IMR-90 (cell line): ENCODE results near the gene COPZ2. TPM values are rescaled to one million over a fixed set of nuclear protein-coding genes. Genes with fewer than 3 reads are reported as not detected.

Source experiments
- ATAC-seq: fragments of 200-7000 bp; cut with Tn5 transposase; 2 replicates; pipeline ENCODE4 v1.9.1; 2020; ENCODE audit warnings: low read depth, mild to moderate bottlenecking, moderate library complexity
- BruUV-seq: library from RNA; stranded (reverse); fragments of 400-500 nt; replicated peaks from 2 replicates; lab custom pipeline; 2021; lab: Mats Ljungman, UMichigan
- CTCF ChIA-PET: fragments of 300-600 bp; formaldehyde crosslinking; extraction: SDS; loops from one replicate; lab custom pipeline; 2021; ENCODE audit warnings: antibody characterized with exemption; lab: Yijun Ruan, JAX
- POLR2A ChIA-PET: fragments of 300-600 bp; sonication (Branson Sonifier 250); formaldehyde crosslinking; loops from one replicate; lab custom pipeline; 2022; ENCODE audit warnings: antibody characterized with exemption; ENCODE audit not compliant: unreplicated experiment; lab: Charles Lee
- DNase-seq: peaks from one replicate; pipeline ENCODE4 v3.0.0; 2013
- H2AFZ ChIP-seq: replicated peaks from 2 replicates; pipeline ENCODE3; 2013; ENCODE audit warnings: low read length, mild to moderate bottlenecking; ENCODE audit not compliant: poor library complexity
- H2AK5ac ChIP-seq: 2 replicates; pipeline ENCODE4 v1.6.1; 2013; ENCODE audit warnings: low read depth, low read length, inconsistent platforms
- H2AK9ac ChIP-seq: replicated peaks from 2 replicates; pipeline ENCODE3; 2013; ENCODE audit warnings: mild to moderate bottlenecking, low read depth, low read length, moderate library complexity; ENCODE audit not compliant: poor library complexity
- H2BK120ac ChIP-seq: 2 replicates; pipeline ENCODE4 v1.6.1; 2013; ENCODE audit warnings: low read depth, low read length, inconsistent platforms
- H2BK15ac ChIP-seq: 3 replicates; pipeline ENCODE4 v1.6.1; 2013; ENCODE audit warnings: low read depth, low read length, inconsistent platforms
- H2BK20ac ChIP-seq: 2 replicates; pipeline ENCODE4 v1.6.1; 2013; ENCODE audit warnings: low read depth, mild to moderate bottlenecking, inconsistent platforms, low read length, moderate library complexity
- H2BK5ac ChIP-seq: 2 replicates; pipeline ENCODE4 v1.6.1; 2013; ENCODE audit warnings: mild to moderate bottlenecking, low read depth, low read length, inconsistent platforms; ENCODE audit not compliant: poor library complexity, severe bottlenecking
- H3K14ac ChIP-seq: replicated peaks from 2 replicates; pipeline ENCODE4 v1.6.1; 2013; ENCODE audit warnings: low read depth, low read length, inconsistent platforms
- H3K18ac ChIP-seq: 2 replicates; pipeline ENCODE4 v1.6.1; 2013; ENCODE audit warnings: low read depth, low read length, control low read depth
- H3K23ac ChIP-seq: 2 replicates; pipeline ENCODE4 v1.6.1; 2013; ENCODE audit warnings: low read depth, low read length, inconsistent platforms
- H3K27ac ChIP-seq: 2 replicates; pipeline ENCODE4 v1.5.1; 2013; ENCODE audit warnings: mild to moderate bottlenecking, control low read depth, low read length; ENCODE audit not compliant: insufficient read depth
- H3K27me3 ChIP-seq: 2 replicates; pipeline ENCODE4 v1.6.1; 2013; ENCODE audit warnings: low read length; ENCODE audit not compliant: control insufficient read depth, insufficient read depth
- H3K36me3 ChIP-seq: 2 replicates; pipeline ENCODE4 v1.6.1; 2013; ENCODE audit warnings: low read length, mixed read lengths; ENCODE audit not compliant: control insufficient read depth, insufficient read depth
- H3K4ac ChIP-seq: 2 replicates; pipeline ENCODE4 v1.6.1; 2013; ENCODE audit warnings: low read depth, low read length, inconsistent platforms
- H3K4me1 ChIP-seq: 2 replicates; pipeline ENCODE4 v1.6.1; 2013; ENCODE audit warnings: low read length, mixed read lengths; ENCODE audit not compliant: control insufficient read depth, insufficient read depth
- H3K4me2 ChIP-seq: 2 replicates; pipeline ENCODE4 v1.6.1; 2013; ENCODE audit warnings: low read depth, mild to moderate bottlenecking, control low read depth, low read length, moderate library complexity
- H3K4me3 ChIP-seq: 2 replicates; pipeline ENCODE4 v1.5.1; 2013; ENCODE audit warnings: low read depth, mild to moderate bottlenecking, control low read depth, low read length, moderate library complexity; ENCODE audit not compliant: insufficient read depth
- H3K56ac ChIP-seq: 2 replicates; pipeline ENCODE4 v1.6.1; 2013; ENCODE audit warnings: low read length, inconsistent platforms; ENCODE audit not compliant: insufficient read depth; ENCODE audit errors: extremely low read depth
- H3K79me1 ChIP-seq, 2 experiments: 2 replicates each; pipeline ENCODE4 v1.6.1; 2013; ENCODE audit warnings: low read length in 2 of 2, inconsistent platforms in 1 of 2, low read depth in 1 of 2
- H3K9ac ChIP-seq: 2 replicates; pipeline ENCODE4 v1.6.1; 2013; ENCODE audit warnings: low read depth, low read length, control low read depth
- H3K9me1 ChIP-seq: 2 replicates; pipeline ENCODE4 v1.6.1; 2013; ENCODE audit warnings: low read length, inconsistent platforms; ENCODE audit not compliant: insufficient read depth
- H3K9me3 ChIP-seq: 2 replicates; pipeline ENCODE4 v1.6.1; 2013; ENCODE audit warnings: low read length; ENCODE audit not compliant: control insufficient read depth, insufficient read depth
- H4K20me1 ChIP-seq: 2 replicates; pipeline ENCODE4 v1.6.1; 2013; ENCODE audit warnings: low read length, inconsistent platforms; ENCODE audit not compliant: insufficient read depth
- H4K5ac ChIP-seq: 2 replicates; pipeline ENCODE4 v1.6.1; 2013; ENCODE audit warnings: mild to moderate bottlenecking, low read depth, low read length, control low read depth
- H4K8ac ChIP-seq, 2 experiments: 2 replicates each; pipeline ENCODE4 v1.6.1; 2013; ENCODE audit warnings: low read depth in 2 of 2, low read length in 2 of 2, control low read depth in 1 of 2, inconsistent platforms in 1 of 2
- H4K91ac ChIP-seq: 2 replicates; pipeline ENCODE4 v1.6.1; 2013; ENCODE audit warnings: low read depth, low read length, inconsistent platforms; ENCODE audit not compliant: insufficient read depth
- BHLHE40 ChIP-seq: fragments of 150-350 bp; IDR thresholded peaks from 2 replicates; pipeline ENCODE4 v1.6.1; 2016; ENCODE audit warnings: mild to moderate bottlenecking, low read depth, low read length
- CEBPB ChIP-seq: IDR thresholded peaks from 2 replicates; pipeline ENCODE4 v1.6.1; 2012; ENCODE audit warnings: low read depth, low read length, improper control_type of control experiment
- CHD1 ChIP-seq: IDR thresholded peaks from 2 replicates; pipeline ENCODE4 v1.6.1; 2012; ENCODE audit warnings: low read depth, low read length, improper control_type of control experiment
- CTCF ChIP-seq: conservative IDR thresholded peaks from 2 replicates; pipeline ENCODE4 v1.5.1; 2012; ENCODE audit warnings: mild to moderate bottlenecking, low read depth, low read length, improper control_type of control experiment
- ELK1 ChIP-seq: fragments of 150-350 bp; IDR thresholded peaks from 2 replicates; pipeline ENCODE4 v1.6.1; 2016; ENCODE audit warnings: low read depth, mild to moderate bottlenecking, low read length, moderate library complexity, borderline replicate concordance
- FOS ChIP-seq: fragments of 150-350 bp; IDR thresholded peaks from 2 replicates; pipeline ENCODE4 v1.6.1; 2016; ENCODE audit warnings: low read depth, low read length
- MAFK ChIP-seq: IDR thresholded peaks from 2 replicates; pipeline ENCODE4 v1.6.1; 2012; ENCODE audit warnings: low read depth, low read length, improper control_type of control experiment
- MAZ ChIP-seq: IDR thresholded peaks from 2 replicates; pipeline ENCODE4 v1.6.1; 2012; ENCODE audit warnings: low read depth, mild to moderate bottlenecking, low read length, improper control_type of control experiment, moderate library complexity, borderline replicate concordance
- MXI1 ChIP-seq: IDR thresholded peaks from 2 replicates; pipeline ENCODE4 v1.6.1; 2012; ENCODE audit warnings: low read depth, mild to moderate bottlenecking, low read length, moderate library complexity, borderline replicate concordance
- NFE2L2 ChIP-seq: fragments of 150-350 bp; IDR thresholded peaks from 2 replicates; pipeline ENCODE4 v1.6.1; 2016; ENCODE audit warnings: low read depth, mild to moderate bottlenecking, low read length
- POLR2A ChIP-seq: IDR thresholded peaks from 2 replicates; pipeline ENCODE4 v1.6.1; 2012; ENCODE audit warnings: mild to moderate bottlenecking, low read depth, low read length
- RAD21 ChIP-seq: IDR thresholded peaks from 2 replicates; pipeline ENCODE4 v1.6.1; 2012; ENCODE audit warnings: low read length, improper control_type of control experiment
- RCOR1 ChIP-seq: IDR thresholded peaks from 2 replicates; pipeline ENCODE4 v1.6.1; 2012; ENCODE audit warnings: mild to moderate bottlenecking, low read length, improper control_type of control experiment; ENCODE audit not compliant: insufficient replicate concordance
- SMC3 ChIP-seq: fragments of 150-350 bp; IDR thresholded peaks from 2 replicates; pipeline ENCODE4 v1.6.1; 2016; ENCODE audit warnings: low read depth, mild to moderate bottlenecking, antibody characterized with exemption, low read length, moderate library complexity
- USF2 ChIP-seq: fragments of 150-350 bp; IDR thresholded peaks from 2 replicates; pipeline ENCODE4 v1.6.1; 2017; ENCODE audit warnings: mild to moderate bottlenecking, antibody characterized with exemption, low read length, low read depth
- WGBS, 2 experiments: methylation state at CpG; one replicate each; pipeline versions ENCODE4 v1.1.5 to v1.1.7; 2013; ENCODE audit warnings: missing lambda C conversion rate in 2 of 2; ENCODE audit not compliant: insufficient read length in 1 of 2; ENCODE audit errors: extremely low coverage in 2 of 2; 5-methylcytosine and 5-hydroxymethylcytosine counted together
- dilution Hi-C: fragments of 300-500 bp; cut with HindIII; formaldehyde crosslinking; loops from one replicate; pipeline ENCODE4 v1.14.3; 2018; ENCODE audit warnings: low sequenced_read_pairs; ENCODE audit not compliant: unreplicated experiment
- in situ Hi-C: fragments of 300-500 bp; cut with MboI; formaldehyde crosslinking; loops from 3 replicates; pipeline ENCODE4 v1.14.3; 2019; ENCODE audit warnings: low sequenced_read_pairs, inconsistent platforms, mixed read lengths
- intact Hi-C: fragments of 100-400 bp; cut with micrococcal nuclease; formaldehyde crosslinking; loops from 2 replicates; pipeline ENCODE4 v1.10.0; 2022
- polyA plus RNA-seq, 3 experiments: library from polyadenylated mRNA; depleted of rRNA; stranded (reverse); fragments of >200 nt; gene quantifications; 2 replicates each; pipeline ENCODE4 v1.2.3, GENCODE V29; 2012; ENCODE audit warnings: low replicate concordance in 1 of 3
- total RNA-seq: library from RNA; depleted of rRNA; stranded (reverse); fragments of >200 nt; gene quantifications from 2 replicates; pipeline ENCODE4 v1.2.3, GENCODE V29; 2012

The COPZ2 gene
- total and polyA plus RNA-seq, 2 of the 4 experiments (the other 2 are of a cell fraction) = 41.0 to 86.1 TPM

GRCh38 chr17:47987240-47987835, 50.3 kb downstream of the COPZ2 start:
- WGBS, 2 experiments = 20% methylated on average over 4 of the region's 17 CpGs; no CpG with 5 or more reads in 1 of the 2 experiments
- Histone ChIP-seq H3K27me3 (no peaks in the 10 kb centered on the region), H4K8ac (no peak overlapping the region; a peak in 1 of 4 replicates), H3K4ac (no peak overlapping the region), H2BK5ac (no peak overlapping the region), H3K36me3 (peaks cover 10% of the 10 kb centered on the region; the same call in 1 of the 2 replicates), H2AK5ac (no peak overlapping the region), H4K5ac (no peak overlapping the region), H3K23ac (no peak overlapping the region), H3K9me1 (no peaks in the 10 kb centered on the region), H3K79me1 (no peaks in the 10 kb centered on the region), H2AK9ac (no peak overlapping the region), H4K20me1 (no peaks in the 10 kb centered on the region), H2BK120ac (no peak overlapping the region), H3K9ac (no peak overlapping the region), H4K91ac (no peak overlapping the region), H3K4me3 (no peak overlapping the region), H2AFZ (peak overlapping the region; percentile 52), H2BK20ac (no peak overlapping the region), H3K18ac (no peak overlapping the region), H3K4me2 (no peak overlapping the region), H2BK15ac (no peak overlapping the region), H3K9me3 (no peaks in the 10 kb centered on the region), H3K27ac (no peak overlapping the region), H3K56ac (no peak overlapping the region), H3K14ac (no peak overlapping the region), H3K4me1 (peaks cover 9% of the 10 kb centered on the region)
- no TSS peak for BruUV-seq
- intact Hi-C loops = no loop called here
- dilution Hi-C loops = no loop called here
- POLR2A ChIA-PET = no interaction called here
- CTCF ChIA-PET = no interaction called here
- TF ChIP-seq USF2 = no peak
- TF ChIP-seq ELK1 = no peak
- TF ChIP-seq RAD21 = no peak
- no peak for TF ChIP-seq NFE2L2
- no peak for TF ChIP-seq CEBPB
- TF ChIP-seq CTCF = no peak
- no peak for TF ChIP-seq RCOR1
- no peak for TF ChIP-seq POLR2A
- no peak for TF ChIP-seq FOS
- TF ChIP-seq MAZ = no peak
- no peak for TF ChIP-seq MXI1
- TF ChIP-seq SMC3 = no peak
- TF ChIP-seq BHLHE40 = no peak
- no peak for TF ChIP-seq MAFK
- no peak for TF ChIP-seq CHD1
- ATAC-seq = peak; percentile 47
- in situ Hi-C loops = no loop called here
- DNase-seq = no peak
